HL-60 (cell line): ENCODE measurements around the gene CYSRT1.

ENCODE experiments used
- GABPA ChIP-seq: IDR thresholded peaks from 2 replicates; pipeline ENCODE4 v1.6.1; 2012; ENCODE audit warnings: low read depth
- TF ChIP-seq, protein P1 (sequence below): IDR thresholded peaks from one replicate; pipeline ENCODE4 v1.5.1; 2011; ENCODE audit warnings: low read length, control low read depth, inconsistent platforms; ENCODE audit not compliant: insufficient read depth

DNA sequence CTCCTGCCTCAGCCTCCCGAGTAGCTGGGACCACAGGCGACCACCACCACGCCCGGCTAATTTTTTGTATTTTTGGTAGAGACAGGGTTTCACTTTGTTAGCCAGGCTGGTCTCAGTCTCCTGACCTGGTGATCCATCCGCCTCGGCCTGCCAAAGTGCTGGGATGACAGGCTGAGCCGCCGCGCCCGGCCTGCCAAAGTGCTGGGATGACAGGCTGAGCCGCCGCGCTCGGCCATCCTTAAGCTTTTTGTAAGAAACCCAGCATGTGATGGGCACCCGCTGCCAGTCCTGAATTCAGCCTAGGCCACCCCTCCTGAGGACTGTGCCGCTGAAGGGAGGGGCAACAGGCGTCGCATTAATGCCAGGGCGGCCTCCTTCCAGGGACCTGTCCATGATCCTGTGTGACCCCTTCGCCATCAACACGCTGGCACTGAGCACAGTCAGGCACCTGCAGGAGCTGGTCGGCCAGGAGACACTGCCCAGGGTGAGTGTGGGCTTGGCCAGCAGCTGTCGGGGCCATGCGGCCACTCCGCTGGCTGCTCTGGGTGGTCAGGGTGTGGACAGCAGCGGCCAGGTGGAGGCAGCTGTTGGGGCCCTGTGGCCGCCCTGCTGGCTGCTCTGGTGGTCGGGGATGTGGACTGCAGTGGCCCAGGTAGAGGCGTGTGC is 40.7 kb downstream of the CYSRT1 start:
- TF ChIP-seq GABPA = no peak
- TF ChIP-seq, protein P1, sequence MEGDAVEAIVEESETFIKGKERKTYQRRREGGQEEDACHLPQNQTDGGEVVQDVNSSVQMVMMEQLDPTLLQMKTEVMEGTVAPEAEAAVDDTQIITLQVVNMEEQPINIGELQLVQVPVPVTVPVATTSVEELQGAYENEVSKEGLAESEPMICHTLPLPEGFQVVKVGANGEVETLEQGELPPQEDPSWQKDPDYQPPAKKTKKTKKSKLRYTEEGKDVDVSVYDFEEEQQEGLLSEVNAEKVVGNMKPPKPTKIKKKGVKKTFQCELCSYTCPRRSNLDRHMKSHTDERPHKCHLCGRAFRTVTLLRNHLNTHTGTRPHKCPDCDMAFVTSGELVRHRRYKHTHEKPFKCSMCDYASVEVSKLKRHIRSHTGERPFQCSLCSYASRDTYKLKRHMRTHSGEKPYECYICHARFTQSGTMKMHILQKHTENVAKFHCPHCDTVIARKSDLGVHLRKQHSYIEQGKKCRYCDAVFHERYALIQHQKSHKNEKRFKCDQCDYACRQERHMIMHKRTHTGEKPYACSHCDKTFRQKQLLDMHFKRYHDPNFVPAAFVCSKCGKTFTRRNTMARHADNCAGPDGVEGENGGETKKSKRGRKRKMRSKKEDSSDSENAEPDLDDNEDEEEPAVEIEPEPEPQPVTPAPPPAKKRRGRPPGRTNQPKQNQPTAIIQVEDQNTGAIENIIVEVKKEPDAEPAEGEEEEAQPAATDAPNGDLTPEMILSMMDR = no peak
